ENCODE results near the gene KRTAP10-11. TPM values are rescaled to one million over a fixed set of nuclear protein-coding genes. Genes with fewer than 3 reads are reported as not detected.
A peak's percentile ranks its signal among the peaks of the same experiment; 100 is the strongest.
"Not testable (repeated sequence)": the region's sequence is repeated elsewhere in the genome, so short reads cannot be mapped to it uniquely, and the experiment has no call there.

The KRTAP10-11 gene
- total RNA-seq, 1 donor from 2014 or later, result not detected

- no peak for DNase-seq
Observed at GRCh38 chr21:44639331-44639655, 6.9 kb upstream of the KRTAP10-11 start.

GRCh38 chr21:44640761-44641160, 5.5 kb upstream of the KRTAP10-11 start:
- DNase-seq, result no peak

GRCh38 chr21:44643741-44644310, 2.4 kb upstream of the KRTAP10-11 start:
- DNase-seq, result peak; percentile 22

- DNase-seq, result no peak
Observed at GRCh38 chr21:44644878-44645277, 1.3 kb upstream of the KRTAP10-11 start.

- peak; percentile 63 for DNase-seq
Observed at GRCh38 chr21:44647222-44647552, 973 bp downstream of the KRTAP10-11 start.

GRCh38 chr21:44648557-44649311, 2.5 kb downstream of the KRTAP10-11 start:
- no peak for DNase-seq

- DNase-seq, result no peak
Observed at GRCh38 chr21:44649521-44650100, 3.4 kb downstream of the KRTAP10-11 start.

GRCh38 chr21:44650265-44650972, 4.2 kb downstream of the KRTAP10-11 start:
- DNase-seq, result no peak

GRCh38 chr21:44650973-44651675, 4.9 kb downstream of the KRTAP10-11 start:
- DNase-seq, result no peak

- DNase-seq, result no peak
Observed at GRCh38 chr21:44653123-44653522, 6.9 kb downstream of the KRTAP10-11 start.

GRCh38 chr21:44653656-44654575, 7.7 kb downstream of the KRTAP10-11 start:
- DNase-seq, result no peak

- DNase-seq, result no peak
Observed at GRCh38 chr21:44654576-44655175, 8.5 kb downstream of the KRTAP10-11 start, which contains the start of gene KRTAP12-4. Gene KRTAP12-4 (minus strand): TSS chr21:44654659. CDS start chr21:44654614, 45 bp downstream.

GRCh38 chr21:44656868-44657267, 10.7 kb downstream of the KRTAP10-11 start:
- no peak for DNase-seq

- DNase-seq, result peak; percentile 1
Observed at GRCh38 chr21:44657635-44658540, 11.7 kb downstream of the KRTAP10-11 start, which contains the start of gene KRTAP12-3. Gene KRTAP12-3 (plus strand): TSS chr21:44657932. CDS start chr21:44657980, 48 bp downstream.

GRCh38 chr21:44658541-44658910, 12.3 kb downstream of the KRTAP10-11 start:
- DNase-seq, result no peak

GRCh38 chr21:44658913-44659595, 12.8 kb downstream of the KRTAP10-11 start:
- no peak for DNase-seq

- DNase-seq, result not testable (repeated sequence)
Observed at GRCh38 chr21:44661567-44661966, 15.4 kb downstream of the KRTAP10-11 start.

GRCh38 chr21:44664691-44665090, 18.5 kb downstream of the KRTAP10-11 start:
- DNase-seq, result no peak

All from tongue (tissue), 2 donors.